K562 (cell line): ENCODE data around the gene ELAVL3. TPM values are rescaled to one million over a fixed set of nuclear protein-coding genes. Genes with fewer than 3 reads are reported as not detected.

Experiments
- ATAC-seq: fragments of 200-7000 bp; cut with Tn5 transposase; 3 replicates; pipeline ENCODE4 v1.9.1; 2020; ENCODE audit warnings: moderate library complexity
- BruUV-seq: library from RNA; stranded (reverse); fragments of 400-500 nt; replicated peaks from 2 replicates; lab custom pipeline; 2021; lab: Mats Ljungman, UMichigan
- CTCF ChIA-PET: fragments of 300-600 bp; formaldehyde crosslinking; extraction: SDS; loops from one replicate; lab custom pipeline; 2021; ENCODE audit warnings: low intra/inter-chr PET ratio; lab: Yijun Ruan, JAX
- POLR2A ChIA-PET: fragments of 300-600, 350-650 bp; sonication (Branson Sonifier 250); formaldehyde crosslinking; extraction: SDS; loops from one replicate; lab custom pipeline; 2021; ENCODE audit warnings: antibody characterized with exemption, inconsistent platforms; lab: Yijun Ruan, JAX
- DNase-seq, 4 experiments: peaks; one replicate each; pipeline versions ENCODE4 v3.0.0 to v3.0.0-alpha.2; 2011 to 2018; ENCODE audit warnings: low spot score in 3 of 4, mixed read lengths in 3 of 4; ENCODE audit errors: extremely low read depth in 1 of 4
- FAIRE-seq: peaks from 2 replicates; lab custom pipeline; 2011; peaks lifted over from hg19 to GRCh38; lab: Jason Lieb, UNC
- H2AFZ ChIP-seq: 2 replicates; pipeline ENCODE4 v1.6.0; 2011; ENCODE audit warnings: low read depth, low read length, control low read depth, inconsistent platforms
- H3K27ac ChIP-seq: fragments of 200-600 bp; 3 replicates; pipeline ENCODE4 v1.8.0; 2011; ENCODE audit warnings: low read depth, mild to moderate bottlenecking, control low read depth, inconsistent platforms, low read length, moderate library complexity, mixed read lengths; ENCODE audit errors: extremely low read depth
- H3K27me3 ChIP-seq, 2 experiments: fragments of 300-600 bp in 1 of 2; 2 replicates in 1 of 2; 3 replicates in 1 of 2; pipeline versions ENCODE4 v1.6.0 to v1.8.0; 2011; ENCODE audit warnings: inconsistent platforms in 2 of 2, low read length in 2 of 2, mild to moderate bottlenecking in 1 of 2, mixed read lengths in 1 of 2, moderate library complexity in 1 of 2; ENCODE audit not compliant: control insufficient read depth in 2 of 2, insufficient read depth in 2 of 2
- H3K36me3 ChIP-seq: fragments of 300-600 bp; 3 replicates; pipeline ENCODE4 v1.8.0; 2011; ENCODE audit warnings: mild to moderate bottlenecking, low read length, inconsistent platforms; ENCODE audit not compliant: control insufficient read depth, insufficient read depth
- H3K4me1 ChIP-seq, 2 experiments: fragments of 200-600 bp in 1 of 2; replicated peaks in 1 of 2; 2 replicates in 1 of 2; 3 replicates in 1 of 2; pipeline versions ENCODE4 v1.5.1 to v1.8.0; 2011; ENCODE audit warnings: inconsistent platforms in 2 of 2, low read length in 2 of 2, mild to moderate bottlenecking in 1 of 2, mixed read lengths in 1 of 2, moderate library complexity in 1 of 2; ENCODE audit not compliant: control insufficient read depth in 2 of 2, insufficient read depth in 2 of 2
- H3K4me2 ChIP-seq: 2 replicates; pipeline ENCODE4 v1.6.1; 2011; ENCODE audit warnings: low read length, control low read depth, inconsistent platforms, mixed read lengths; ENCODE audit not compliant: insufficient read depth
- H3K4me3 ChIP-seq: fragments of 200-600 bp; sonication (generic), shearing (Covaris generic); 2 replicates; pipeline ENCODE4 v1.5.1; 2016; ENCODE audit warnings: control low read depth, inconsistent platforms
- H3K79me2 ChIP-seq: fragments of 200-600 bp; 3 replicates; pipeline ENCODE4 v1.8.0; 2011; ENCODE audit warnings: low read length, inconsistent platforms; ENCODE audit not compliant: control insufficient read depth, insufficient read depth
- H3K9ac ChIP-seq, 2 experiments: 2 replicates each; pipeline versions ENCODE4 v1.6.0 to v1.6.1; 2011; ENCODE audit warnings: low read depth in 2 of 2, low read length in 2 of 2, control low read depth in 1 of 2, inconsistent platforms in 1 of 2, mild to moderate bottlenecking in 1 of 2, mixed read lengths in 1 of 2; ENCODE audit not compliant: insufficient read depth in 1 of 2
- H3K9me1 ChIP-seq: one replicate; pipeline ENCODE4 v1.6.0; 2011; ENCODE audit warnings: inconsistent platforms, mild to moderate bottlenecking, low read length, moderate library complexity; ENCODE audit not compliant: control insufficient read depth, insufficient read depth
- H3K9me3 ChIP-seq: replicated peaks from 2 replicates; pipeline ENCODE4 v1.5.1; 2011; ENCODE audit warnings: low read depth, low read length, inconsistent platforms; ENCODE audit not compliant: control insufficient read depth, insufficient read depth
- H4K20me1 ChIP-seq: replicated peaks from 2 replicates; pipeline ENCODE4 v1.6.1; 2011; ENCODE audit warnings: low read length, inconsistent platforms, mixed read lengths; ENCODE audit not compliant: control insufficient read depth, insufficient read depth
- NEUROD1 ChIP-seq: fragments of 150-350 bp; IDR thresholded peaks from 2 replicates; pipeline ENCODE4 v1.6.1; 2014; ENCODE audit warnings: borderline replicate concordance, low read length, low read depth; ENCODE audit not compliant: partially characterized antibody
- POLR2G ChIP-seq: fragments of 200-400 bp; formaldehyde crosslinking; IDR thresholded peaks from 2 replicates; pipeline ENCODE4 v1.6.1; 2017; ENCODE audit warnings: low read depth, mild to moderate bottlenecking, antibody characterized with exemption, low read length, moderate library complexity
- RBFOX2 ChIP-seq: fragments of 200-400 bp; formaldehyde crosslinking; IDR thresholded peaks from 2 replicates; pipeline ENCODE4 v1.6.1; 2017; ENCODE audit warnings: low read depth, mild to moderate bottlenecking, low read length, moderate library complexity
- WGBS: fragments of 100-300 bp; shearing (Covaris generic); methylation state at CpG from one replicate; pipeline ENCODE4 v1.1.6; 2016; ENCODE audit warnings: low coverage, mixed read lengths; ENCODE audit not compliant: insufficient coverage; ENCODE audit errors: missing lambda C conversion rate; 5-methylcytosine and 5-hydroxymethylcytosine counted together
- in situ Hi-C: fragments of 300-500 bp; cut with MboI; formaldehyde crosslinking; loops from 4 replicates; pipeline ENCODE4 v1.15.0; 2018; ENCODE audit warnings: inconsistent platforms, mixed read lengths
- intact Hi-C: fragments of 100-400 bp; cut with micrococcal nuclease; formaldehyde crosslinking; loops from 2 replicates; pipeline ENCODE4 v1.14.2; 2022
- polyA plus RNA-seq, 8 experiments: library from polyadenylated mRNA; depleted of rRNA in 4 of 8; stranded (reverse) in 5 of 8; unstranded in 3 of 8; fragments of >200 nt; fragmentation: Nextera tagmentation in 2 of 8; fragmentation: Illumina TruSeq in 1 of 8; extraction: Ambion mirVana in 2 of 8; extraction: Trizol in 1 of 8; gene quantifications; 2 replicates each; pipeline versions ENCODE4 v1.2.1 to v1.2.3, GENCODE V29; 2011 to 2014; ENCODE audit warnings: inconsistent platforms in 1 of 8, missing spikeins in 1 of 8
- total RNA-seq, 7 experiments: library from RNA; depleted of rRNA in 6 of 7; stranded (reverse); fragments of >200 nt in 6 of 7; fragmentation: Illumina TruSeq in 2 of 7; extraction: Trizol in 2 of 7; gene quantifications; 2 replicates each; pipeline versions ENCODE4 v1.2.1 to v1.2.3, GENCODE V29; 2011 to 2021; ENCODE audit warnings: low replicate concordance in 1 of 7

ELAVL3 gene
- total and polyA plus RNA-seq, 9 of the 15 experiments (the other 6 are each of a cell fraction or from before 2014, with no cell fraction given): not detected

GRCh38 chr19:11447347-11448262 lies 33.2 kb downstream of the ELAVL3 start:
- DNase-seq: peak in 1 of 4 experiments; percentile 4
- Histone ChIP-seq H3K27ac (no peak overlapping the region), H3K36me3 (peaks cover 77% of the 10 kb centered on the region; the same call in 1 of the 3 replicates), H2AFZ (no peak overlapping the region), H3K9me3 (no peaks in the 10 kb centered on the region), H3K4me2 (no peak overlapping the region), H3K9ac (no peak overlapping the region), H3K9me1 (no peaks in the 10 kb centered on the region), H3K4me3 (no peak overlapping the region), H4K20me1 (no peaks in the 10 kb centered on the region), H3K4me1 (peaks cover 0 to 44% of the 10 kb centered on the region in 2 experiments; a peak in 2 of 5 replicates), H3K27me3 (no peaks in the 10 kb centered on the region), H3K79me2 (no peaks in the 10 kb centered on the region)
- ChIA-PET CTCF (interaction anchor here (0.6 to 3.0 kb wide), 4 partner anchors 154 to 555 kb away, joined by 3 to 24 read pairs (median 4); partner anchors contain the start of gene KANK2), POLR2A (interaction anchor here (0.6 kb wide), 1 partner anchor 39 kb away, joined by 4 read pairs; no protein-coding TSS in a partner anchor)
- in situ Hi-C loops (no loop called here), intact Hi-C loops (loop anchor here (2.0 kb wide), 1 partner anchor 153 kb away; no protein-coding TSS in a partner anchor)
- 92% methylated on average over 16 of the region's 35 CpGs for WGBS
- FAIRE-seq: no peak
- BruUV-seq: no TSS peak
- no peak for TF ChIP-seq NEUROD1
- TF ChIP-seq RBFOX2: peak; percentile 49
- TF ChIP-seq POLR2G: peak; percentile 38; the same call in 1 of the 2 replicates
- no peak for ATAC-seq
